GM12891 (cell line): Measurements from ENCODE around the gene KIAA1755.

Experiments used
- POLR2A ChIP-seq: IDR thresholded peaks from 2 replicates; pipeline ENCODE4 v1.6.1; 2011; ENCODE audit warnings: low read depth, low read length, control low read depth
- POLR2AphosphoS5 ChIP-seq: IDR thresholded peaks from 2 replicates; pipeline ENCODE4 v1.6.1; 2011; ENCODE audit warnings: low read depth, low read length, control low read depth
- POU2F2 ChIP-seq: IDR thresholded peaks from 2 replicates; pipeline ENCODE4 v1.6.1; 2011; ENCODE audit warnings: low read depth, mild to moderate bottlenecking, control low read depth, low read length, moderate library complexity
- TAF1 ChIP-seq: IDR thresholded peaks from 2 replicates; pipeline ENCODE4 v1.6.1; 2011; ENCODE audit warnings: low read depth, low read length, control low read depth

- TF ChIP-seq POLR2AphosphoS5 (no peak), POU2F2 (no peak), POLR2A (no peak), TAF1 (no peak)
Measured at GRCh38 chr20:38299963-38300362, 39.4 kb upstream of the KIAA1755 start.
